Suppressor macrophage treated with lipopolysaccharide for 1 hour (primary cell): ENCODE data around the gene SIAH3.
"Not testable (repeated sequence)": the region's sequence is repeated elsewhere in the genome, so short reads cannot be mapped to it uniquely, and the experiment has no call there.

ENCODE experiments used
- DNase-seq, 3 donors: peaks; one replicate each; pipeline ENCODE4 v3.0.0-alpha.2; 2020 to 2022

The SIAH3 gene

GRCh38 chr13:45851171-45851921 lies at the start of gene SIAH3:
Gene SIAH3, minus strand, starts transcription at chr13:45851753. Its CDS starts 124 bp downstream, at chr13:45851629.
- peak in 1 of 3 donors; percentile 29 for DNase-seq

GRCh38 chr13:45899406-45899805 lies 47.9 kb upstream of the SIAH3 start:
- no peak for DNase-seq

- DNase-seq: no peak
Measured at GRCh38 chr13:45897562-45897961, 46.0 kb upstream of the SIAH3 start.

- DNase-seq: no peak
Measured at GRCh38 chr13:45896285-45896684, 44.7 kb upstream of the SIAH3 start.

GRCh38 chr13:45895881-45896280 lies 44.3 kb upstream of the SIAH3 start:
- no peak for DNase-seq

GRCh38 chr13:45892513-45892912 lies 41.0 kb upstream of the SIAH3 start:
- no peak for DNase-seq

- DNase-seq: no peak
Measured at GRCh38 chr13:45889590-45890243, 38.2 kb upstream of the SIAH3 start.

GRCh38 chr13:45886466-45886865 lies 34.9 kb upstream of the SIAH3 start:
- peak; percentile 75 to 81 (median 76) for DNase-seq

GRCh38 chr13:45885194-45885593 lies 33.6 kb upstream of the SIAH3 start:
- DNase-seq: no peak

- no peak for DNase-seq
Measured at GRCh38 chr13:45882626-45883025, 31.1 kb upstream of the SIAH3 start.

GRCh38 chr13:45881353-45881752 lies 29.8 kb upstream of the SIAH3 start:
- no peak for DNase-seq

GRCh38 chr13:45880242-45880641 lies 28.7 kb upstream of the SIAH3 start:
- no peak for DNase-seq

GRCh38 chr13:45879666-45880065 lies 28.1 kb upstream of the SIAH3 start:
- DNase-seq: peak in 2 of 3 donors; percentile 8 to 12

GRCh38 chr13:45878966-45879365 lies 27.4 kb upstream of the SIAH3 start:
- no peak for DNase-seq

GRCh38 chr13:45876781-45877180 lies 25.2 kb upstream of the SIAH3 start:
- DNase-seq: no peak

GRCh38 chr13:45875951-45876350 lies 24.4 kb upstream of the SIAH3 start:
- DNase-seq: no peak

GRCh38 chr13:45873491-45874325 lies 22.2 kb upstream of the SIAH3 start:
- no peak for DNase-seq

- DNase-seq: no peak
Measured at GRCh38 chr13:45872566-45872965, 21.0 kb upstream of the SIAH3 start.

- DNase-seq: not testable (repeated sequence)
Measured at GRCh38 chr13:45871201-45871600, 19.6 kb upstream of the SIAH3 start.

- no peak for DNase-seq
Measured at GRCh38 chr13:45870232-45870631, 18.7 kb upstream of the SIAH3 start.

- no peak for DNase-seq
Measured at GRCh38 chr13:45865414-45865813, 13.9 kb upstream of the SIAH3 start.

- DNase-seq: no peak
Measured at GRCh38 chr13:45863709-45864590, 12.4 kb upstream of the SIAH3 start.

GRCh38 chr13:45861322-45861721 lies 9.8 kb upstream of the SIAH3 start:
- no peak for DNase-seq
